HEK293T (cell line): ENCODE measurements around the gene SORBS1.

Experiments used
- BHLHE40 ChIP-seq: fragments of 450-650 bp; IDR thresholded peaks from 2 replicates; pipeline ENCODE4 v1.6.1; 2016; ENCODE audit warnings: mild to moderate bottlenecking, moderate library complexity, borderline replicate concordance
- ELF4 ChIP-seq: fragments of 450-650 bp; IDR thresholded peaks from 2 replicates; pipeline ENCODE4 v1.6.1; 2017; ENCODE audit warnings: antibody characterized with exemption
- FOXA1 ChIP-seq: fragments of 450-650 bp; IDR thresholded peaks from 2 replicates; pipeline ENCODE4 v1.6.1; 2016; ENCODE audit warnings: mild to moderate bottlenecking
- FOXK2 ChIP-seq: fragments of 450-650 bp; IDR thresholded peaks from 2 replicates; pipeline ENCODE4 v1.6.1; 2016; ENCODE audit warnings: mild to moderate bottlenecking
- FOXM1 ChIP-seq: fragments of 450-650 bp; IDR thresholded peaks from 2 replicates; pipeline ENCODE4 v1.6.1; 2017; ENCODE audit warnings: mild to moderate bottlenecking, borderline replicate concordance
- HDGF ChIP-seq: fragments of 450-650 bp; IDR thresholded peaks from 2 replicates; pipeline ENCODE4 v1.6.1; 2017; ENCODE audit warnings: antibody characterized with exemption, borderline replicate concordance
- L3MBTL2 ChIP-seq: fragments of 450-650 bp; conservative IDR thresholded peaks from 2 replicates; pipeline ENCODE4 v1.6.1; 2016; ENCODE audit warnings: mild to moderate bottlenecking
- LEF1 ChIP-seq: fragments of 450-650 bp; IDR thresholded peaks from 2 replicates; pipeline ENCODE4 v1.6.1; 2017; ENCODE audit warnings: mild to moderate bottlenecking, borderline replicate concordance
- NFRKB ChIP-seq: fragments of 450-650 bp; IDR thresholded peaks from 2 replicates; pipeline ENCODE4 v1.6.1; 2016; ENCODE audit warnings: mild to moderate bottlenecking, moderate library complexity
- SP1 ChIP-seq: fragments of 450-650 bp; IDR thresholded peaks from 2 replicates; pipeline ENCODE4 v1.6.1; 2017
- SUZ12 ChIP-seq: fragments of 450-650 bp; IDR thresholded peaks from 2 replicates; pipeline ENCODE4 v1.6.1; 2016; ENCODE audit warnings: mild to moderate bottlenecking
- TARDBP ChIP-seq: fragments of 450-650 bp; IDR thresholded peaks from 2 replicates; pipeline ENCODE4 v1.6.1; 2016
- ZNF384 ChIP-seq: fragments of 450-650 bp; IDR thresholded peaks from 2 replicates; pipeline ENCODE4 v1.6.1; 2016
- TF ChIP-seq, protein P1 (sequence below): fragments of 450-650 bp; IDR thresholded peaks from 2 replicates; pipeline ENCODE4 v1.6.1; 2016

DNA sequence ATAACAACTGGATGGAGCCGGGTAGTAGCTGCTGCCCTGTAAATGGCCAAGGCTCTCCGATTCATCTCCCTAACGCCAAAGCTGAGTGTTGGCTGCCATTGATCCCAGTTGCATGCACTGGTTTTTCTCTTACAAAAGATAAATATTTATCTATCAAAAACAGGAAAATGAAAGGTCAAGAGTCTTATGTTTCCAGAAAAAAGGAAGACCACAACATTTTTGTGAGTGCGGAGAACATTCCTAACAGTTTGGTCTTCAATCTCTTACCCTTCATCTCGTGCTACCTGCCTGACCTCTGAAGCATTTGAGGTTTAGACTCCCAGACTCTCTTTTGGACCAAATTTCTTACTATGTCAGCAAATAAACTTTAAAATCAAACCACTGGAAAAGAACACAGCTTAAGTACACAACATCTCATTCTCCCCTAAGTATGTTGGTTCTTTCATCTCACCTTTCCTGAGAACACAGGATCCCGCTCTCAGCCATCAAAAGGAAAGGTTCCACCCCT is 61.6 kb downstream of the SORBS1 start:
- no peak for TF ChIP-seq SUZ12
- no peak for TF ChIP-seq FOXM1
- TF ChIP-seq TARDBP = no peak
- TF ChIP-seq L3MBTL2 = no peak
- TF ChIP-seq SP1 = no peak
- no peak for TF ChIP-seq ELF4
- TF ChIP-seq FOXA1 = no peak
- TF ChIP-seq, protein P1, sequence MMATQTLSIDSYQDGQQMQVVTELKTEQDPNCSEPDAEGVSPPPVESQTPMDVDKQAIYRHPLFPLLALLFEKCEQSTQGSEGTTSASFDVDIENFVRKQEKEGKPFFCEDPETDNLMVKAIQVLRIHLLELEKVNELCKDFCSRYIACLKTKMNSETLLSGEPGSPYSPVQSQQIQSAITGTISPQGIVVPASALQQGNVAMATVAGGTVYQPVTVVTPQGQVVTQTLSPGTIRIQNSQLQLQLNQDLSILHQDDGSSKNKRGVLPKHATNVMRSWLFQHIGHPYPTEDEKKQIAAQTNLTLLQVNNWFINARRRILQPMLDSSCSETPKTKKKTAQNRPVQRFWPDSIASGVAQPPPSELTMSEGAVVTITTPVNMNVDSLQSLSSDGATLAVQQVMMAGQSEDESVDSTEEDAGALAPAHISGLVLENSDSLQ = no peak
- no peak for TF ChIP-seq HDGF
- no peak for TF ChIP-seq BHLHE40
- TF ChIP-seq LEF1 = no peak
- no peak for TF ChIP-seq NFRKB
- TF ChIP-seq FOXK2 = no peak
- no peak for TF ChIP-seq ZNF384
